Fibroblast of gingiva (primary cell): ENCODE measurements around the gene SRRM3.
"Not testable (repeated sequence)": the region's sequence is repeated elsewhere in the genome, so short reads cannot be mapped to it uniquely, and the experiment has no call there.

Experiments used
- DNase-seq: peaks from one replicate; pipeline ENCODE4 v3.0.0-alpha.2; 2011; ENCODE audit warnings: low read depth

Gene SRRM3

DNA sequence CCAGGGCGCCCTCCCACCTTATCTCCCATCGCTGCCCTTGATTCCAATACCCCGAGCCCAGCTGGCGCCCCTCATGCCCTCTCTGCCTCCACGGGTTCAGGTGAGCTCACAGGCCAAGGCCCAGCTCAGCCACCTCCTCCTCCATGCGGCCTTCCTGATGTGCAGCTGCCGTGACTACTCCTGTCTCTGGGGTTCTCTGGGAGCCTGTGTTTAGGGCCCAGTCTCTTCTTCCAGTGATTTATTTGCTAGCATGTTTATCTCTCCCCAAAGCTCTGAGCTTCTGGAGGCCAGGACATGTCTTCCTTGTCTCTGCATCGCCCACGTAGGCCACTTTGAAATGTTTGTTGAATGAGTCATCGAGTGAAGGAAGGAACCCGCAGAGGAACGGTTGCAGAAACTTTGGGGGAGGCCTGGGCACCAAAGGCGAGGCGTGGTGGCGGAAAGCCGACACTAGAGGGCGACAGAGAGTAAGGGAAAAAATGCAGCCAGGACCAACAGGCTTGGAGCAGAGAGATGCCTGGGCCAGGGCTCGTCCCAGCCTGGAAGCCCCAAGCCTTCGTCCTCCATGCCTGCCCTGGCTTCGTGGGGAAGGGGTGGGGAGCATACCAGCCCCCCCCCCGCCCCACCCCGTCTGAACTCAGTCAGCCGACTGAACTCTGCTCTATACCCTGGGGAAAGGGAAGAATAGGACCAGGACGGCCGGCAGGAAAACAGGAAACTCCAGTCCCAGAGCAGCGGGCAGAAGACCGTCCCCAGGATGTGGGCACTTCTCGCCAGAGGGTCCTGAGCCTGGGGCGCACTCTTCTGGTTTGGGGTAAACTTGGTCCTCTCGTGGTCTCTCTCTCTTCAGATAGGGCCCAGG lies 89.9 kb downstream of the SRRM3 start:
- DNase-seq: peak; percentile 93

DNA sequence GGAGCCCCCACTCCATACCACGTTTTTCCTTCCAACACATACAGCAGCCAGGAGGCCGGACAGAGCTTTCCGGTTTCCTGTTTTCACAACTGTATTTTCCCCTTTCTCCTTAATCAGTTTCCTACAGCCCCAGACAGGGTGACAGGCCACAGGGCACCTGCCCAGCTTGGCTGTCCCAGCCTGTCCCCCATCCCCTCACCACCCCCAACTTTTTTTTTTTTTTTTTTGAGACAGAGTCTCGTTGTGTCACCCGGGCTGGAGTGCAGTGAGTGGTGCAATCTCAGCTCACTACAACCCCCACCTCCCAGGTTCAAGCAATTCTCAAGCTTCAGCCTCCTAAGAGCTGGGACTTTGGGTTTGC lies 90.5 kb downstream of the SRRM3 start:
- peak; percentile 43 for DNase-seq

DNA sequence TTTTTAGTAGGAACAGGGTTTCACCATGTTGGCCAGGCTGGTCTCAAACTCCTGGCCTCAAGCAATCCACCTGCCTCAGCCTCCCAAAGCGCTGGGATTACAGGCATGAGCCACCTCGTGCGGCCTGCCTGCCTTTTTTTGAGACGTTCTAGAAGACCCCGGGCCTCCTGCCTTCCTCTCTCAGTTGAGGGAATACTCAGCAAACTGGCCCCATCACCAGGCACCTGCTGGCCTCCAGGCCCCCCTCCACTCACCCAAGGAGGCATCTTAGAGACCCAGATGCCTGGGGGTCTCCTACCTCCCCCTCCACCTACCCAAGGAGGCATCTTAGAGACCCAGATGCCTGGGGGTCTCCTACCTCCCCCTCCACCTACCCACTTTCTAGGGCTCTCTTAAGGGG lies 91.2 kb downstream of the SRRM3 start:
- DNase-seq: not testable (repeated sequence)

DNA sequence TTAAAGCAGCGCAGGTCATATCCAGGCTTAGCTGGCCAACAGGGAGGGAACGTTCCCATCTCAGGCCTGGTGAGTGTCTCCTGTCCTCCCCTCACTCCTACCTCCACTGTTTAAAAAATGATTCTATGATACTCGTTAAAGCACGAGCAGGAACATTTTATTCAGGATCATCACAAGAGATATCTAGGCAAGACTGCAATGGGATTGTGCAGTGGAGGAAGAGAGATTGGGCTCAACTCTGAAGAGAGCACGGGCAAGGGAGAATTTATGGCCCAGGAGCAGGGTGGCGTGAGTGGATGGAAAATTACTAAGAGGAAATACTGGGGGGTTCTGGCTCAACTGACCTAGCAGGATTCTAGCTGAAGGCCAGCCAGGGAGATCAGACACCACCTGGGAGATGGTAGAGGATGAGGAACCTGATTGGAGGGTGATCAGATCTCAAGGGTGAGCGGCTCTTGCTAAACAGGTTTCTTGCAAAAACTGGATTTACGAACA lies 91.8 kb downstream of the SRRM3 start:
- DNase-seq: no peak

DNA sequence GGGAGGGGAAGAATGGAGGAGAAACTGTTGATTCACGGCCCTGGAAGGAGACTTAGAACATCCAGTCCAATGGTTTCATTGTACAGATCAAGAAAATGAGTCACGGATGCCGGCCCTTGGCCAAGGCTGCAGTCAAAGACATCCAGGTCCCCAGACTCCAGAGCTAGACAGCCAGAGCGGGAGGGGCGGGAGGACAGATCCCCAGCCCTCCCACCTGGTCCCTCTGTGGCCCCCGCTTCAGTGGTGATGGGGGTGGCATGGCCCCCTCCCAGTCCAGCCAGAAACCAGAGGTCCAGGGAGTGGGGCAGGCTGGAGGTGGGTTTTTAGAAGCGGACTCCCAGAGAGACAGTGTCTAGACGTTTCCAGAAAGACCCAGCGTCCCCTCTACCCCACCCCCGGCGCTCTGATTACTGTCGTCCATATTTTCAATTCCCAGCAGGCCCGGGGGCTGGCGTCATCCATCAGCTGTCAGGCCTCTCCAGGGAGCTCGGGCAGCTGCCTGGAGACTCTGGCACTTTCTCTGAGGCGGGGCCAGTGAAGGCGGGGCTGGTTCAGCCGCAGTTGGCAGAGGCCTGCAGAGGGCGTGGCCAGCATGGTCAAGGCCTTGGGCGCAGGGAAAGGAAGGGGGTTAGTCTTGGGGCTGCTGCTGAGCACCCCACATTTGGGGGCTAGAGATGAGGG lies 92.8 kb downstream of the SRRM3 start:
- peak; percentile 96 for DNase-seq

DNA sequence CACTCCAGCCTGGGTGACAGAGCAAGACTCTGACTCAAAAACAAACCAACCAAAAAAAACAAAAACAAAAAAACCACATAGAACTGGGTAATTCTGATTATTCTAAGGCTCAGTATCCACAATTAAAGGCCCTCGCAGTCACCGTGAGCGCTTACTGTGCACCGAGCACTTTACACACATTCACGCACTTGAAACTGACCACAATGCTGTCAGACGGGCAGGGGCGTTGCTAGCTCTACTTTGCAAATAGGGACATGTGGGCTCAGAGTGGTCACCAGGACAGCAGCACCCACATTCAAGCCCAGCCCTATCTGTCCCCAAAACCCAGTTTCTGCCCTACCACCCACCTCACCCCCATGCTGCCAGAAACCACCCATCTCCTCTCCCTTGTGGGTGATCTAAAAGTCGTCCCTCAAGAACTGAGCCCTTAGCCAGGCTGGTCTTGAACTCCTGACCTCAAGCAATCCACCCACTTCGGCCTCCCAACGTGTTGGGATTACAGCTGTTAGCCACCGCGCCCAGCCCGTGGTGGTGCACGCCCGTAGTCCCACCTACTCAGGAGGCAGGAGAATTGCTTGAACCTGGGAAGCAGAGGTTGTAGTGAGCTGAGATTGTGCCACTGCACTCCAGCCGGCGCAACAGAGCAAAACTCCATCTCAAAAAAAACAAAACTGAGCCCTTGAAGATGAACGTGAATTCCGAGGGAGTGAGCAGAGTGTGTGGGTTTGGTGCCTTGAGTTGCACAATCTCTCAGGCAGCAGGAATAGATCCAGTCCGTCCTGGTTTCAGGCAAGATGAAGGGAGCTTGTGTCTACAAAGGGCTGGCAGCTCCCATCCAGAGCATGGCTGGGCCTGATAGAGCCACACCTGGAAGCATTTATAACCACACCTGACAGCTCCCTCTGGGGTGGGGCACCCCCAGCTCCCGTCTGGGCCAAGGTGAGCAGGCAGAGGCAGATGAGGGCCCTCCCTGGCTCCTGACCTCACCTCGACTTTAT lies 95.3 kb downstream of the SRRM3 start:
- DNase-seq: peak; percentile 87

DNA sequence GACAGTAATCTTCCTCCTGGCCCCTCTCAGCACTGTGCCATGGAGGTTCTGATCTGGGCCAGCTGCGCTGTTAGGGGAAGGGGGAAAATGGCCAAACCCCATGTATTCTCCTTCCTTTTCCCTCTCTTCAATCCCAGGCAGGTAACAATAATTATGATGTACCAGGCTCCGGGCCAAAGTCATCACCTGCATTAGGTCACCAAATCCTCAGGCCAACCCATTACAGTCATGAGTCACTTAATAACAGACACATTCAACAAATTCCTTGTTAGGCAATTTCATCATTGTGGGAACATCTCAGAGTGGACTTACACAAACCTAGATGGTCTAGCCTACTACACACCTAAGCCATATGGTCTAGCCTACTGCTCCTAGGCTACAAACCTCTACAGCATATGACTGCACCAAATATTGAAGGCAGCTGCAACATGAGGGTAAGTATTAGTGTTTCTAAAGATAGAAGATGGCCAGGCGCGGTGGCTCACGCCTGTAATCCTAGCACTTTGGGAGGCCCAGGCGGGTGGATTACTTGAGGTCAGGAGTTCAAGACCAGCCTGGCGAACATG lies 98.6 kb downstream of the SRRM3 start:
- peak; percentile 63 for DNase-seq

DNA sequence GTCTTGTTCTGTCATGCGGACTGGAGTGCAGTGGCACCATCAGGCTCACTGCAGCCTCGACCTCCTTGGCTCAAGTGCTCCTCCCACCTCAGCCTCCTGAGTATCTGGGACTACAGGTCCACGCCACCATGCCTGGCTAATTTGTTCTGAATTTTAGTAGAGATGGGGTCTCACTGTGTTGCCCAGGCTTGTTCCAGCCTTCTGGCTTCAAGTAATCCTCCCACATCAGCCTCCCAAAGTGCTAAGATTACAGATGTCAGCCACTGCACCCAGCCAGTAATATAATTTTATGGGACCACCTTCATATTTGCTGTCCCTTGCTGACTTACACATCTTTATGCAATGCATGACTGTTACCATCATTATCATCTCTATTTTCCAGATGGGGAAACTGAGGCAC lies 99.3 kb downstream of the SRRM3 start:
- no peak for DNase-seq

DNA sequence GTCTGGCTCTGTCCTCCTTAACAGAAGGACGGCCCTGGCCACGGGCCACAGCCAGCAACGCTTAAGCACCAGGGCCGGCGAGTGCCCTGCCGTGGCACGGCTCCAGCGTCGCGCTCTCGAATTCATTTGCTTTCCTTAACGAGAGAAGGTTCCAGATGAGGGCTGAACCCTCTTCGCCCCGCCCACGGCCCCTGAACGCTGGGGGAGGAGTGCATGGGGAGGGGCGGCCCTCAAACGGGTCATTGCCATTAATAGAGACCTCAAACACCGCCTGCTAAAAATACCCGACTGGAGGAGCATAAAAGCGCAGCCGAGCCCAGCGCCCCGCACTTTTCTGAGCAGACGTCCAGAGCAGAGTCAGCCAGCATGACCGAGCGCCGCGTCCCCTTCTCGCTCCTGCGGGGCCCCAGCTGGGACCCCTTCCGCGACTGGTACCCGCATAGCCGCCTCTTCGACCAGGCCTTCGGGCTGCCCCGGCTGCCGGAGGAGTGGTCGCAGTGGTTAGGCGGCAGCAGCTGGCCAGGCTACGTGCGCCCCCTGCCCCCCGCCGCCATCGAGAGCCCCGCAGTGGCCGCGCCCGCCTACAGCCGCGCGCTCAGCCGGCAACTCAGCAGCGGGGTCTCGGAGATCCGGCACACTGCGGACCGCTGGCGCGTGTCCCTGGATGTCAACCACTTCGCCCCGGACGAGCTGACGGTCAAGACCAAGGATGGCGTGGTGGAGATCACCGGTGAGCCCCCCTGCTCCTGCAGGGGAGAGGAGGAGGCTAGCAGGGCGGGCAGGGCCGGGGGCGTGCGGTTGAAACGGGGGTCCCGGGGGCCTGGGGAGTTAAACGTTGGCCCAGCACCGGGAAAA lies 100.9 kb downstream of the SRRM3 start, which contains the start of gene HSPB1:
Gene HSPB1 (plus strand): TSS at position 327 of the 855 bp plus-strand sequence. CDS start 40 bp downstream, at position 367.
- DNase-seq: peak; percentile 91

DNA sequence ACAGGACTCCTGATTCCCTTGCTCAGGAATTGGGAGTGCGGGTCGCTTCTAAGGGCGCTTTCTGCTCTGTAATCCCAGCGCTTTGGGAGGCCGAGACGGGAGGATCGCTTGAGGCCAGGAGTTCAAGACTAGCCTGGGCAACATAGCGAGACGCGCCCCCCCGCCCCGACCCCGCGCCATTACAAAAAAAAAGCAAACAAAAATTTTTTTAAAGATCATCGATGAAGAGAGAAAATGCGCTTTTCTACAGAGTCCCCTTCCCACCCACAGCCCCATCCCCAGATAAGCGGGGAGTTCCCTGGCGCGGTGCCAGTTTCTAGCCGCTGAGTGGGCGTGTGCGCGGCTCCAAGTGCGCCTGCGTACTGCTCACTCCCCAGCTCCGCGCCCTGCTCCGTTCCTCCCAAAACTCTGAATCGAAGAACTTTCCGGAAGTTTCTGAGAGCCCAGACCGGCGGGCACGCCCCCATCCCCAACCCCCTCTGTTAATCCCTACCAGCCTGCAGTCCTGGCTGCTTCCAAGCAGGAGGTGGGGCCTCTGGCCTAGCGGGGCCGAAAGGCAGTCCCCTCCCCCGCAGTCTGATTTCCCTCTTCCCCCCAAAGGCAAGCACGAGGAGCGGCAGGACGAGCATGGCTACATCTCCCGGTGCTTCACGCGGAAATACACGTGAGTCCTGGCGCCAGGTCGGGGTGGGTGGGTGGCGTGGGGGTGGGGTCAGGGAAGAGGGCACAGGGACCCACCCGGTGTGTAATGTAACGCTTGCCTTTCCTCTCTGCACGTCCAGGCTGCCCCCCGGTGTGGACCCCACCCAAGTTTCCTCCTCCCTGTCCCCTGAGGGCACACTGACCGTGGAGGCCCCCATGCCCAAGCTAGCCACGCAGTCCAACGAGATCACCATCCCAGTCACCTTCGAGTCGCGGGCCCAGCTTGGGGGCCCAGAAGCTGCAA lies 101.8 kb downstream of the SRRM3 start:
- peak; percentile 91 for DNase-seq

DNA sequence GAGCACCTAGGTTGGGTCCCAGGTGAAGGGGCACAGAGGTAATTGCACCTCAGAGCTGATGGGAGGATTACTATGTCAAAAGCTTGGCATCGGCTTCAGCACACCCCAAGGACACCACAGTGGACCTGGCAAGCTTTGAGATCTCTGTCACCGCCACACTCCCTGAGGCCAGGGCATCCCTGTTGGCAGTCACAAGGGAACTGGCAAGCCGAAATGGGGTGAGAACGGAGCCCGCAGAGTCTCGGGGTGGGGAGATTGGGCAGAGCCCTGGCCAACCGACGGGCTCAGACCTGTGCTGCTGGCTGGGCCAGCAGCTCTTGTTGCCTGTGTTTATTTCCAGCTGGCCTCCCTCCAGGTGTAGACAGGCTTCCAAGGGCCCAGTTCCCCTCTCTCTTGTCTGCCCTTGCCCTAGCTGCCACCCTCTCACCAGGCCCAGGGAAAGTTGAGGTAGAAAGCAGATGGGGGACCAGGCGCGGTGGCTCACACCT lies 103.2 kb downstream of the SRRM3 start:
- no peak for DNase-seq

DNA sequence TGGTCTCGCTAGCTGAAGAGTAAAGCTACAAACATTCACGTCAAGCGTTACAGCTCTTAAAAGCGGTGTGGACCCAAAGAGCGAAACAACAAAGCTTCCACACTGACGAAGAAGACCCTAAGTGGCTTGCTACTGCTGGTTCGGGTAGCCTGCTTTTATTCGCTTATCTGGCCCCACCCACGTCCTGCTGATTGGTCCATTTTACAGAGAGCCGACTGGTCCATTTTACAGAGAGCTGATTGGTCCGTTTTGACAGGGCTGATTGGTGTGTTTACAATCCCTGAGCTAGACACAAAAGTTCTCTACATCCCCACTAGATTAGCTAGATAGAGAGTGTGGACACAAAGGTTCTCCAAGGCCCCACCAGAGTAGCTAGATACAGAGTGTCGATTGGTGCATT lies 107.2 kb downstream of the SRRM3 start:
- DNase-seq: not testable (repeated sequence)

DNA sequence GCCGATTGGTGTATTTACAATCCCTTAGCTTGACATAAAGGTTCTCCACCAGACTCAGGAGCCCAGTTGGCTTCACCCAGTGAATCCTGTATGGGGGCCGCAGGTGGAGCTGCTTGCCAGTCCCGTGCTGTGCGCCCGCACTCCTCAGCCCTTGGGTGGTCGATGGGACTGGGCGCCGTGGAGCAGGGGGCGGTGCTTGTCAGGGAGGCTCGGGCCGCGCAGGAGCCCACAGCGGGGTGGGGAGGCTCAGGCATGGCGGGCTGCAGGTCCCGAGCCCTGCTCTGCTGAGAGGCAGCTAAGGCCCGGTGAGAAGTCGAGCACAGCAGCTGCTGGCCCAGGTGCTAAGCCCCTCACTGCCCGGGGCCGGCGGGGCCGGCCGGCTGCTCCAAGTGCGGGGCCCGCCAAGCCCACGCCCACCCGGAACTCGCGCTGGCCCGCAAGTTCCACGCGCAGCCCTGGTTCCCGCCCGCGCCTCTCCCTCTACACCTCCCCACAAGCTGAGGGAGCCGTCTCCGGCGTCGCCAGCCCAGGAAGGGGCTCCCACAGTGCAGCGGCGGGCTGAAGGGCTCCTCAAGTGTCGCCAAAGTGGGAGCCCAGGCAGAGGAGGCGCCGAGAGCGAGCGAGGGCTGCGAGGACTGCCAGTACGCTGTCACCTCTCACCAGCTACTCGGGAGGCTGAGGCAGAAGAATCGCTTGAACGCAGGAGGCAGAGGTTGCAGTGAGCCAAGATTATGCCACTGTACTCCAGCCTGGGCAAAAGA lies 107.8 kb downstream of the SRRM3 start:
- DNase-seq: not testable (repeated sequence)

DNA sequence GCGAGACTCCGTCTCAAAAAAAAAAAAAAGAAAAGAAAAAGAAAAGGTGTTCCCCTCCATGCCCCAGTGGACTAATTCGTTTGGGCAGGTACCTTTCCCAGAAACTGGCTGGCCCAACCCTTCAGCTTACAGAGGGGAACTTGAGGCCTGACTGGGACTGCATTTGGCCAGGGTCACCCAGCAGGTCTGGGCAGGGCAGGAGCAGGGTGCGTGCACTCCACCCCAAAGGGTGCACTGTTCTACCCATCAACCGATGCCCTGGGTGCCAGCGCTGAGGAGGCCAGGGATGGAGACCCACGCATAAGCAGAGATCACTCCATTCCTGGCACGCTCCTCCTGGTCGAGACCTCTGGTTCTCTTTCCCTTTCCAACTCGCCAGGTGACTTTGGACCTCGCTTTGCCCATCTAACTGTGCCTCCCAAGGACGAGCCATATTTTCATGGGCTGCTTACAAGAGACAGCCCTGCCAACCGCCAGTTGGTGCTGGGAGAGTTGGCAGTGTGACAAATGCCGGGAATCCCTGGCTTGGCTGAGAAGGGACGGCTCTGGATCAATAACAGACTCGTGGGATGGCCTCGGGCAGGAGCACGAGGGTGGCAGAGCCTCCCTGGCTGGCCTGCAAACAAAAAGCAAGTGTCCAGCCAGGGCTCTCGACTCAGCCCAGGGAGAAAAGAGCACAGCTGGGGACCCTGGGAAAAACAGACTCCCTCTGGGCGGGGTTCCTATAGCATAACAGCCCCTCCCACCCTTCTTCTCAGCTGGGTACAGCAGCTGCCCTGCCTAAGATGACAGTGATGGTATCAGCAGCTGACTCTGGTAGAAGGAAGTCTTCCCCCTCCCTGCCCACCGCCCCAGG lies 108.6 kb downstream of the SRRM3 start:
- peak; percentile 42 for DNase-seq

DNA sequence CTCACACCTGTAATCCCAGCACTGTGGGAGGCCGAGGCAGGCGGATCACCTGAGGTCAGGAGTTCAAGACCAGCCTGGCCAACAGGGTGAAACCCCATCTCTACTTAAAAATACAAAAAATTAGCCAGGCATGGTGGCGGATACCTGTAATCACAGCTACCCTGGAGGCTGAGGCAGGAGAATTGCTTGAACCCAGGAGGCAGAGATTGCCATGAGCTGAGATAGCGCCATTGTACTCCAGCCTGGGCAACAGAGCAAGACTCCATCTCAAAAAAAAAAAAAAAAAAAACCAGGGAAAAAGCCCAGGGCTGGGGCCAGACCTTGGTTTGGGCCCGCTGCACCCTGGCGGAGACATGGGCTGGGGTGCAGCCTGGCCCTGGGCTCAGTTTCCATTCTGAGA lies 110.1 kb downstream of the SRRM3 start:
- DNase-seq: not testable (repeated sequence)

DNA sequence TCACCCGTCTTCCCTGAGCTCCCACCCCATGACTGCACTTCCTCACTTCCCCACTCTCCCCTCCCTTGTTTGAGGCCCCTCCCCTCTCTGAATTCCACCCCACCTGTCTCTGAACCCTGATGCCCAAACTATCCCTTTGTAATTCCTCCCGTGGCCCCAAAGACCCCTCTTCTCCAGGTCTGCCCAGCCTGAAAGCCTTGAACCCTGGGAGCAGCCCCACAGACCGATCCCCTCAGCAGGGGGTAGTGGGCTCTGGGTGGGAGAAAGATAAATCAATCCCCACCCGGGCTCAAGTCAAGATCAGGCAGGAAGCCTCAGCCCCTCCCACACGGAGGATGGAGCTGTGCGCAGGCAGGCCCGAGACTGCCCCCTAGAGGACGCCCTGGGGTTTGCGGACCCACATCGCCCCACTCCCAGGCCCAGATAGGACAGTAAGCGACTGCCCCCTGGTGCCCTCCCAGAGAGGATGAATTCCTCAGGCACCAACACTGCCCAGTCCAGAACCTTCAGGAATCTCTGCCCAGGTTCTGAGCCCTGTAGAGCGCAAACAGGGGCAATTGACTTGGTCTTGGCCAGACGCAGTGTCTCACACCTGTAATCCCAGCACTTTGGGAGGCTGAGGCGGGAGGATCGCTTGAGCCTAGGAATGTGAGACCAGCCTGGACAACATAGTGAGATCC lies 112.5 kb downstream of the SRRM3 start:
- DNase-seq: peak; percentile 87

DNA sequence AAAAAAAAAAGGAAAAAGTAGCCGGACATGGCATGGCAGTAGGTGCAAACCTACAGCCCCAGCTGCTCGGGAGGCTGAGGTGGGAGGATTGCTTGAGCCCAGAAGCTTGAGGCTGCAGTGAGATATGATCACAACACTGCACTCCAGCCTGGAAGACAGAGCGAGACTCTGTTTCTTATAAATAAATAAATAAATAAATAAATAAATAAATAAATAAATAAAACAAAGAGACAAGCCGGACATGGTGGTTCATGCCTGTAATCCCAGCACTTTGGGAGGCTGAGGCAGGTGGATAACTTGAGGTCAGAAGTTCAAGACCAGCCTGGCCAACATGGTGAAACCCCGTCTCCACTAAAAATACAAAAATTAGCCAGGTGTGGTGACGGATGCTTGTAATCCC lies 113.0 kb downstream of the SRRM3 start:
- not testable (repeated sequence) for DNase-seq
